Lower leg skin (tissue), 4 donors: Measurements from ENCODE around the gene FOXA2. TPM values are rescaled to one million over a fixed set of nuclear protein-coding genes. Genes with fewer than 3 reads are reported as not detected.

Experiments
- DNase-seq, 2 donors: peaks; one replicate each; pipeline ENCODE4 v3.0.0-alpha.2; 2019; ENCODE audit warnings: low spot score in 2 of 2
- H3K4me3 ChIP-seq: fragments of 200-600 bp; sonication (generic); 2 replicates; pipeline ENCODE4 v1.5.1; 2017; ENCODE audit warnings: mild to moderate bottlenecking, low read depth; ENCODE audit not compliant: poor library complexity, severe bottlenecking
- CTCF ChIP-seq, 3 donors: fragments of 450-650 bp; IDR thresholded peaks; one replicate each; pipeline ENCODE4 v1.5.1; 2016; ENCODE audit warnings: antibody characterized with exemption in 3 of 3, mild to moderate bottlenecking in 3 of 3, moderate library complexity in 2 of 3
- POLR2A ChIP-seq, 2 donors: fragments of 450-650 bp; IDR thresholded peaks; one replicate each; pipeline ENCODE4 v1.6.1; 2016 to 2017; ENCODE audit warnings: antibody characterized with exemption in 2 of 2, mild to moderate bottlenecking in 1 of 2, moderate library complexity in 1 of 2
- WGBS, 2 donors: methylation state at CpG; one replicate each; pipeline ENCODE4 v1.1.5; 2018; 5-methylcytosine and 5-hydroxymethylcytosine counted together
- intact Hi-C: fragments of 100-400 bp; cut with DNase I; formaldehyde crosslinking; loops from one replicate; pipeline ENCODE4 v1.15.0; 2023; ENCODE audit warnings: low total_unique reads
- total RNA-seq, 4 donors: library from RNA; depleted of rRNA; stranded (reverse); fragments of >200 nt; gene quantifications; one replicate each; pipeline ENCODE4 v1.1.0, GENCODE V29; 2016

The FOXA2 gene
- total RNA-seq, 4 donors from 2014 or later: not detected

DNA sequence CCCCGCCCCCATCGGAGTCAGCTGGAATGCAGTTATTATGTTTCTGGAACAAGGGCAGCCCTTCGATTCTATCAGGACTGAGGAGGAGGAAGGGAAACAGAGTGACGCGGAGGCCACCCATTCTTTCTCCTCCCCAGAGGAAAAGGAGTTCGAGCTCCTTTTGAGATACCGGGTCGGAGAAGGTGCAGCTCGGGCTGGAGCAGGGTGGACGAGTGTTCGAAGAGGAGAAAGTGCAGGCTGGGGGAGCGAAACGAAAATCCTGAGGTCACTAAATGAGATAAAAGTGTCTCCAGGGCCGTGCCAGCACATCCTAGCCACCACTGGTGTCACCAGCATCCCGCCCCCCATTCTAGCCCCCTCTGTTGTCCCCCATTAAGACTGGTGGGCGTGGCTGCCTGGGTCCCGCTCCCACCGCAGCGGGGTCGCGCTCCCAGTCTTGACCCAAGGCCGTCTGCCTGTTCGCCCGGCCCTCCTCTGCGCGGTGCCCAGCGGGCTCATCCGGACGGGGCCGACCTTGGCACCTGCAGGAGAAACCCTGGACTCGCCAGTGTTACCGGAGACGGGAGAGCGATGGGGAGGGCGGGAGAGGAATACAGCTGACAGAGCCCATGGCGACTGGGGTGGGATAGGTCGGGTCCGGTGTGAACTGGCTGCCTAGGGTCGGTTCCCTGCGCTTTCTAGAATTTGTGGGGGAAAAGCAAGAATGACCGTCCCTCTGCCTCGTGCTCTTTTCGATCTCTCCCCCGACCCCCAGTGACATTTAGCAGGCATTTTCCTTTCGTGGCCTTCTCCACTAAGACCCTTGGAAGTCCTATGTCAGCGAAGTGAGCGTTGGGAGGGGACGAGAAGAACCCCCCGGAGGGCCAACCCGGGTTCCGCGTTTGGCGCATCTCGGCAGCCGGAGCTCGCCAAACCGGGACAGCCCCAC is 16.2 kb downstream of the FOXA2 start:
- no peak for TF ChIP-seq POLR2A (IDR thresholded peaks at IDR 0.05)
- TF ChIP-seq CTCF (IDR thresholded peaks at IDR 0.05): no peak
- no peak overlapping the region for H3K4me3 ChIP-seq
- DNase-seq: no peak
- 3 to 5% methylated on average over 57 of the region's 57 CpGs for WGBS, 2 donors
- intact Hi-C loops: no loop called here

DNA sequence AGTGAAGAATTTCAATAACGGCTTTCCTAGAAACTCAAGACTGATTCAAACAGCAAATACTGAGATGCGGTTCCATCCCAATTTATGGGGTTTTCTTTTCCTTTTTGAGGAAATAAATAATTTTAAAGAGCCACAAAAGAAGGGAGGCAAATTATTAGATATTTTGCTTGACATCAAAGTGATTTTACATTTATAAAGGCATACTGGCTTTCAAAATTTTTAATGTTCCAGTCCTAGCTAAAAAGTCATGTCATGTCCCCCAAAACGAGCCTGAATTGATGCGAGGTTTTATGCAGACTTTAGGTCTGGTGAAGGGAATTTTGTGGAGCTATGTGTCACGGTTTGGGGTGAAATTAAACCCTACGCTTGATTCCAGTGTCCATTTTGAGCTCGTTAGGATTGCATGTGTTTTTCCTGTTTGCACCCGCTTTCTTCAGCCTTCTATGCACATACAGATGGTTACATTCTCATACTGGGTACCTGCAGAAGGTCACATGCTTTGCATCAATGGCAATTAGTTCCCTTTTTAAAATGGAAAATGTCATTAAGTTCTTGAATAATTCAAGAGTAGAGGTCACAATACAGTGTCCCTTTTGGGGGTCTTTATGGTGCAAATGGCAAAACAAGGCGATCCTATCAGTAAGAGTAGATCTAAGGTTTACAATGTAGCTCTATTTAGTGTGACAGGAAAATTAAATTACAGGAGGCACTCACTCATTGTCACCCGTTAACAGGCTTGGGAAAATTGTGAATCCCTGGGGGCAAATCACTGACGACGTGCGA is 17.3 kb downstream of the FOXA2 start:
- DNase-seq: no peak

GRCh38 chr20:22563062-22563965 is 21.1 kb downstream of the FOXA2 start:
- DNase-seq: no peak

More for the DNA sequence above, 17.3 kb downstream of the FOXA2 start:
- intact Hi-C loops: no loop called here
- H3K4me3 ChIP-seq: no peak overlapping the region
- no peak for TF ChIP-seq CTCF (IDR thresholded peaks at IDR 0.05)
- no peak for TF ChIP-seq POLR2A (IDR thresholded peaks at IDR 0.05)
- WGBS, 2 donors: 8% methylated on average over 13 of the region's 13 CpGs

GRCh38 chr20:22562620-22563019 is 21.8 kb downstream of the FOXA2 start:
- DNase-seq: no peak
- 7 to 15% methylated on average over 4 of the region's 4 CpGs for WGBS, 2 donors
- TF ChIP-seq CTCF (IDR thresholded peaks at IDR 0.05): no peak
- TF ChIP-seq POLR2A (IDR thresholded peaks at IDR 0.05): no peak
- no peak overlapping the region for H3K4me3 ChIP-seq
- intact Hi-C loops: no loop called here

More at GRCh38 chr20:22563062-22563965, 21.1 kb downstream of the FOXA2 start:
- WGBS, 2 donors: 9 to 14% methylated on average over 7 of the region's 7 CpGs
- intact Hi-C loops: no loop called here
- TF ChIP-seq CTCF (IDR thresholded peaks at IDR 0.05) (no peak), POLR2A (IDR thresholded peaks at IDR 0.05) (no peak)
- H3K4me3 ChIP-seq: no peak overlapping the region

DNA sequence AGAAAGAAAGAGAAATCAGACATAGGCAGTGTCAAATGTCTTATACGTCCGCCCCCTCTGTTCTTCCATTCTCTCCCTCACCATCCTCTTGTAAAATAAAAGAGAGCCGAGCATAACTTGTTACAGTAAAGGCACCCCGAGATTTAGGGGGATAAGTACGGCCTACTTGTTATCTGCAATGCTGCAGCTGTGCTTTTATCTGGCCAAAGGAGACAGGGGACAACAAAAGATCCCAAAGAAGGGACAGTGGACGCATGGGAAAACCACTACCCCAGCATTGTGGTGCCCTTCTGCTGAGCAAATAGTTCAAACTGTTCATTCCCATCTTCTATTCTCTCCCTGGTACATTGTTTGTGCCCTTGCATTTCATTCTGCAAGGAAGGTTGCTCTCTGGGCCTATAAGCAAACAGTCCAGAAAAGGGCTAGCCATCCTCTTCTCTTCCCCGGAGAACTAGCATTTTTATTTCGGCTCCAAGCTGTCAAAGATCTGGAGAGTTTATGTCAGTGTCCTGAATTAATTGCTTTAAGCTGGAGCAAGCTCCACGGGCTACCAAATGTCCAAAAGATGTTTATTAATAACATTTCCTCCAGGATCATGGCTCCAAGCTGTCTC is 22.3 kb downstream of the FOXA2 start:
- no peak for DNase-seq
- no peak overlapping the region for H3K4me3 ChIP-seq
- intact Hi-C loops: no loop called here
- TF ChIP-seq CTCF (IDR thresholded peaks at IDR 0.05): no peak
- no peak for TF ChIP-seq POLR2A (IDR thresholded peaks at IDR 0.05)
- 21% methylated on average over 9 of the region's 9 CpGs for WGBS, 2 donors
